HG03520 (cell line): Measurements from ENCODE around the gene COQ10A.

Source experiments
- ATAC-seq: cut with Tn5 transposase; IDR thresholded peaks from one replicate; pipeline ENCODE4 v1.9.1; 2021; ENCODE audit warnings: mild to moderate bottlenecking, moderate library complexity; ENCODE audit not compliant: unreplicated experiment

COQ10A gene

DNA sequence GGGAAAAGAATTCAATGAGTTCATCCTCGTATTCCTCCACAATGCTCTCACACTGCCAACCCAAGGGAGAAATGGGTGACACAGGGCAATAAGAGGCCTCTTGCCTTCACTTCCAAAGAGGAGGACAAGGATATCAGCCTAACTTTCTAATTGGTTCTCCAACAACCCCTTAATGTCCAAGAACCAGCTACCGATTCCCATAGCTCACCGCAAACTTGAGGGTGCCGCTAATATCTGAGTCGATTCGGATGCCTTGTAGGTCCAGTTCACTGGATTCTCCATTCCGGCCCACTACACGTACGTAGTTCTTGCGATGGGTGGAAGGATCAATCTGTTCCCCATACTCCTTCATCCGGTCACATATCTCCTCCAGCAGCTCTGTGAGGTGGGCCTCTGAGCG, 44.3 kb downstream of the COQ10A start:
- no peak for ATAC-seq

DNA sequence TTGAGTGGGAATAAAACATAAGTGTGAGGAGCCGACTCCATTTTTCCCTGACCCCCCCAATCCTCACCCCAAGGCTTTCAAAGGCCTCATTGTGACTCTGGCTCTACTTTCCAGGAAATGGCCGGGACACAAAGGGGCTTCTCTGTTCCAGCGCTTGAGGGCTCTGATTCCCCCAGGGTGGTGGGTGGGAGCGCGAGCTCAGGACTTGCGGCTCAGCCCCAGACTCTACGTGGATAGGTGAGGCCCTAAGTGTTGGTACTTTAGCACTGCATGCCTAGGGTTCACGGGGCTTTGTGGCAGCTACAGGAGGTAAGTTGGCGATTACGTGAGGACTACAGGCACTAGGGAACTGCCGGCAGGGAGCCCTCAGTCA, 48.5 kb downstream of the COQ10A start:
- ATAC-seq, result peak; percentile 1

DNA sequence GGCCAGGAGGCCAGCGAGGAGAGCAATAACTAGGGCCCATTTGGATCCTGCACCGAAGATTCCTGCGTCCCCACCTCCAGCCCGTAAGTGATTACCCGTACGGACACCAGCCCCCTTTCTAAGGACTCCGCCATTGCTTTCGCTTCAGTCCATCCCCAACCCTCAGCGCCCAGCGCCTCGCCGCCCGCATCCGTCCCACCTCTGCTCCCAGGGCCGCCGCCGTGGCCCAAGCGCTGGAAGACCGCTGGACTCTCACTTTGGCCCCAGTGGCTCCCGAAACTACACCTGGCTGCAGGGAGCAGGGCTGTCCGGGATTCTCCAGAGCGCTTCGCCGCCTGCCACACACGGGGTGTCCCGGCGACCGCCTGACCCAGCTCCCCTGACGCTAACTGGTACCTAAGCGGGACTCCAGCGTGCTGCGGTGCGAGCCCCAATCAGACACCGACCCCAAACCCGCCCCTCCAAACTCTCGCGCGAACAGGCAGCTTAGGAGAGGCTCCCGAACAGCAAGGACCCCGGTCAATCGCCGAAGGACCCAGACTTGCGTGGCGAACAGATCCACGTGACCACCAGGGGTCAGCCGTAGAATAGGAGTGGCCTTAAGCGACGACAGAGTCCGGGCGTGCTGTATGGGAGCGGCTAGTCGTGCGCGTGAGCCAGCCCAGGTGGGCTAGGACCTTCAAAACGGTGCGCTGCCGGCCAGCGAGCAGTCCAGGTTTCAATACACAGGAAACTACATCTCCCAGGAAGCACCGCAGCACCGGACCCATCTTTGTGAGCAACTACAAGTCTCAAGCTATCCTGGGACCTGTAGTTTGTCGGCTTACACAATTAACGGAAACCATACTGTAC, 49.1 kb downstream of the COQ10A start, which contains the start of gene CNPY2:
TSS of gene CNPY2 (minus strand) at position 367 of the 852 bp plus-strand sequence. CDS start 771 bp downstream, outside the sequence.
- ATAC-seq, result peak; percentile 82

DNA sequence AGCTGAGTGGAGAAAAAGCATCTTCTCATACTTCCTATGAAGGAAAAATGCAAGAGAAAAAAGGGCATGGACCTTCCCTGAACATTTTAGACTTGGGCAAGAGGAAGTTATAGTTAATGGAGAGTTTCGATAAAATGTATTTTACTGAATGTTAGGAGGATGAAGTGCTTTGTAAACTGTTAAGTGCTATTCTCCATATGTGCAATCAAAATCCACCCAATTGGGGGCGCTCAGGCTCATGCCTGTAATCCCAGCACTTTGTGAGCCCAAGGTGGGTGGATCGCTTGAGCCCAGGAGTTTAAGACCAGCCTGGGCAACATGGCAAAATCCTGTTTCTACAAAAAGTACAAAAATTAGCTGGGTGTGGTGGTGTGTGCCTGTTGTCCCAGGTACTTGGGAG, 50.9 kb downstream of the COQ10A start:
- no peak for ATAC-seq
